Endothelial cell (in vitro differentiated cells): ENCODE results near the gene COA7. TPM values are rescaled to one million over a fixed set of nuclear protein-coding genes. Genes with fewer than 3 reads are reported as not detected.

Source experiments
- DNase-seq: peaks from one replicate; pipeline ENCODE4 v3.0.0; 2021; ENCODE audit warnings: low spot score
- H3K27ac Mint-ChIP-seq: one replicate; pipeline ENCODE4 v1.8.0; 2021; ENCODE audit warnings: mixed read lengths, inconsistent platforms; ENCODE audit not compliant: unreplicated experiment
- H3K27me3 Mint-ChIP-seq: one replicate; pipeline ENCODE4 v1.8.0; 2021; ENCODE audit warnings: mild to moderate bottlenecking, moderate library complexity, mixed read lengths, inconsistent platforms; ENCODE audit not compliant: unreplicated experiment
- H3K36me3 Mint-ChIP-seq: one replicate; pipeline ENCODE4 v1.8.0; 2021; ENCODE audit warnings: mild to moderate bottlenecking, low read depth, mixed read lengths, inconsistent platforms; ENCODE audit not compliant: unreplicated experiment
- H3K4me1 Mint-ChIP-seq: one replicate; pipeline ENCODE4 v1.8.0; 2021; ENCODE audit warnings: mild to moderate bottlenecking, mixed read lengths, inconsistent platforms; ENCODE audit not compliant: unreplicated experiment
- H3K4me3 Mint-ChIP-seq: one replicate; pipeline ENCODE4 v1.8.0; 2021; ENCODE audit warnings: mild to moderate bottlenecking, mixed read lengths, inconsistent platforms; ENCODE audit not compliant: unreplicated experiment
- H3K9me3 Mint-ChIP-seq: one replicate; pipeline ENCODE4 v1.8.0; 2021; ENCODE audit warnings: mixed read lengths, inconsistent platforms; ENCODE audit not compliant: unreplicated experiment
- CTCF ChIP-seq: fragments of 200-600 bp; sonication (generic); IDR thresholded peaks from one replicate; pipeline ENCODE4 v1.5.0; 2021; ENCODE audit warnings: antibody characterized with exemption; ENCODE audit not compliant: unreplicated experiment
- total RNA-seq: library from RNA; stranded (reverse); fragmentation: NEBNext Ultra II Directional; extraction: Animal tissue kit (Norgen Biotek cat#: 25700); gene quantifications from one replicate; pipeline ENCODE4 v1.2.1, GENCODE V29; 2021; ENCODE audit not compliant: unreplicated experiment

COA7 gene
- total RNA-seq, 1 donor from 2014 or later, result 14.4 TPM

- peaks cover 6% of the 10 kb centered on the region for H3K27me3 Mint-ChIP-seq
- no peaks in the 10 kb centered on the region for H3K36me3 Mint-ChIP-seq
- no peaks in the 10 kb centered on the region for H3K4me1 Mint-ChIP-seq
- H3K4me3 Mint-ChIP-seq, result no peak overlapping the region
- no peak for TF ChIP-seq CTCF
- no peak for DNase-seq
- no peaks in the 10 kb centered on the region for H3K9me3 Mint-ChIP-seq
- no peak overlapping the region for H3K27ac Mint-ChIP-seq
Observed at GRCh38 chr1:52654063-52654462, 44.1 kb downstream of the COA7 start.

GRCh38 chr1:52653207-52653849 is 44.8 kb downstream of the COA7 start:
- peaks cover 6% of the 10 kb centered on the region for H3K27me3 Mint-ChIP-seq

GRCh38 chr1:52651904-52652303 is 46.2 kb downstream of the COA7 start:
- H3K36me3 Mint-ChIP-seq, result no peaks in the 10 kb centered on the region
- no peaks in the 10 kb centered on the region for H3K4me1 Mint-ChIP-seq
- no peaks in the 10 kb centered on the region for H3K9me3 Mint-ChIP-seq
- DNase-seq, result no peak
- H3K4me3 Mint-ChIP-seq, result no peak overlapping the region
- no peak overlapping the region for H3K27ac Mint-ChIP-seq
- H3K27me3 Mint-ChIP-seq, result peaks cover 6% of the 10 kb centered on the region
- TF ChIP-seq CTCF, result no peak

More at GRCh38 chr1:52653207-52653849, 44.8 kb downstream of the COA7 start:
- Mint-ChIP-seq H3K4me1 (no peaks in the 10 kb centered on the region), H3K9me3 (no peaks in the 10 kb centered on the region), H3K4me3 (no peak overlapping the region), H3K36me3 (no peaks in the 10 kb centered on the region), H3K27ac (no peak overlapping the region)
- DNase-seq, result no peak
- no peak for TF ChIP-seq CTCF

- Mint-ChIP-seq H3K9me3 (no peaks in the 10 kb centered on the region), H3K27ac (no peak overlapping the region), H3K36me3 (no peaks in the 10 kb centered on the region), H3K27me3 (peaks cover 3% of the 10 kb centered on the region), H3K4me3 (no peak overlapping the region), H3K4me1 (peaks cover 3% of the 10 kb centered on the region)
- no peak for DNase-seq
- TF ChIP-seq CTCF, result no peak
Observed at GRCh38 chr1:52645261-52645660, 52.9 kb downstream of the COA7 start.

DNA sequence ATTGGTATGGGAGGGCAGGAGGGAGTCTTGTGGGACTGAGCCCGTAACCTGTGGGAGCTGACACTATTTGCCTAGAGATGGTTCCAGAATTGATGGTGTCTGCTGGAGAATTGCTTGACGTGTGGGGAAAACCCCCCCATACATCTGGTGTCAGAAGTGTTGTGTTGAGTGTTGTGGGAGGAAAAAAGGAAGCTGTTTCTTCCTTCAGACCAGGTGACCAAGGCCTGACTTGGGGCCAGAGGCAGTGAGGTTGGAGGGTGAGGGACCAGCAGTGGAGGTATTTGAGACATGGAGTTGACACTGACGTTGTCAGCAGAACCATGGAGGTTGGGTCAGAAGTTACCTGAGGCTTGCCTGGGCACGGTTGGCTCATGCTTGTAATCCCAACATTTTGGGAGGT is 56.8 kb downstream of the COA7 start:
- H3K27ac Mint-ChIP-seq, result no peak overlapping the region
- no peak overlapping the region for H3K4me3 Mint-ChIP-seq
- no peak for TF ChIP-seq CTCF
- H3K4me1 Mint-ChIP-seq, result peaks cover 3% of the 10 kb centered on the region
- no peaks in the 10 kb centered on the region for H3K27me3 Mint-ChIP-seq
- no peak for DNase-seq
- no peaks in the 10 kb centered on the region for H3K9me3 Mint-ChIP-seq
- H3K36me3 Mint-ChIP-seq, result no peaks in the 10 kb centered on the region
